Measurements from ENCODE around the gene GSC. TPM values are rescaled to one million over a fixed set of nuclear protein-coding genes. Genes with fewer than 3 reads are reported as not detected.
A peak's percentile ranks its signal among the peaks of the same experiment; 100 is the strongest.
"Not testable (repeated sequence)": the region's sequence is repeated elsewhere in the genome, so short reads cannot be mapped to it uniquely, and the experiment has no call there.

GSC gene
- polyA plus RNA-seq (ENCODE audit: insufficient read depth in 1 of 5, insufficient read length in 5 of 5, low replicate concordance in 1 of 5): not detected
- long read RNA-seq, donor 1: 0 reads
- long read RNA-seq, donor 2: 0 reads
- long read RNA-seq, donor 3: 0 reads
- long read RNA-seq, donor 4: 0 reads
- long read RNA-seq, donor 5: 0 reads
- long read RNA-seq, donor 6: 0 reads
- long read RNA-seq, donor 7: 0 reads
- long read RNA-seq, donor 8: 0 reads

- no peak for DNase-seq
Observed at GRCh38 chr14:94769391-94770250, at the start of gene GSC. GSC (minus strand) TSS chr14:94770113; CDS start chr14:94770015, 98 bp downstream.

DNA sequence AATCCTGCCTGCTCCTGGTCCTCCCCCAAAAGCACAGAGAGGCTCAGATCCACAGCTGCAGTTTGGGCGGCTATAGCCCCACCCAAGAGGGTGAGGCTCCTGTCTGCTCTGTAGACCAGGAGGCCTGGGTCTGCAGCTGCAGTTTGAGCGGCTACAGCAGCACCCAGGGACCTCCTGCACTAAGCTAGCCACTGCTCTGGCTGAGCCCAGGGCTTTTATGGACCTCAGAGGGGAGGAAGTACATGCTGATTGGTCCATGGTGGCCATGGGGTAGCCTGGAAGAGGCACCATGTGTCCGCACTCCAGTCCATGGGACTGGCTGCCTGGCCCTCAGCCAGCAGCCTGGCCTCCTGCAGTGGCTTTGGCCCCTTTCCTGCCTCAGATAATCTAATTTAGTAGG is 49.6 kb upstream of the GSC start:
- DNase-seq: no peak

- DNase-seq: no peak
Observed at GRCh38 chr14:94816113-94816512, 46.2 kb upstream of the GSC start.

GRCh38 chr14:94805680-94806288 is 35.9 kb upstream of the GSC start:
- DNase-seq: peak; percentile 8 to 11

DNA sequence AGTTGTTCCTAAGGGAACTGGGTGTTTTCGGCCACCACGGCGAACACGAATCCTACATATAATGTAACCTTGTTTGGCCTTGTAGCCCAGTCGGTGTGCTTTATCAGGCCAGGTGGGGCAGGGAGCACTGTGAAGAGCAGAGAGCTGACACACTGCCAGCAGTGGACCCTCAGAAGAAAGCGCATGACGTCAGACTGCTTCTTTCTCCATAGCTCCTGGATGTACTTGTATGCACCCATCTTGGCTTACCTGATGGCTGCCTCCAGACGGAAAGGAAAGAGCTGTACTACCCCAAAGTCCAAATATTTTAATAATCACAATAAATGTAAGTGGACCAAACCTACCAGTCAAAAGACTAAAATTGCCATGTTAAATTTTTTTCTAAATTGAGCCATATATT is 31.3 kb upstream of the GSC start:
- no peak for DNase-seq

DNA sequence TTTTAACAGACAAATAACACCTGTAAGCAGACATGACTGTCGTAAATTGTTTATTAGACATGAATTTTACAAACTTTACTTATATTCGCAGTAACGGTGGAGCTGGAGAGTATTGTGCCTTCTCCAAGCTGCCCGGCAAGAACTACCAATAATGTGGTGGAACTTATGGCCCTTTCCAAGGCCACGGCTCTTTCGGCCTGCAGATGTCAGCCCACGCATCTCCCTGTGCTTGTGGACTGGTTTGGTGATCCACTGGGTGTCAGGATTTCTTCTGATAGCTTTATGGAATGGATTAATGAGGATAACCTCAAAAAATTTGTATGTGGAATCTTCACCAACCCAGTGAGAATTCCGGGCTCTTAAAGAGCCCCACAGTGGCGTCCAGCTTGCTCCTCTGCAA is 30.9 kb upstream of the GSC start:
- not testable (repeated sequence) for DNase-seq

DNA sequence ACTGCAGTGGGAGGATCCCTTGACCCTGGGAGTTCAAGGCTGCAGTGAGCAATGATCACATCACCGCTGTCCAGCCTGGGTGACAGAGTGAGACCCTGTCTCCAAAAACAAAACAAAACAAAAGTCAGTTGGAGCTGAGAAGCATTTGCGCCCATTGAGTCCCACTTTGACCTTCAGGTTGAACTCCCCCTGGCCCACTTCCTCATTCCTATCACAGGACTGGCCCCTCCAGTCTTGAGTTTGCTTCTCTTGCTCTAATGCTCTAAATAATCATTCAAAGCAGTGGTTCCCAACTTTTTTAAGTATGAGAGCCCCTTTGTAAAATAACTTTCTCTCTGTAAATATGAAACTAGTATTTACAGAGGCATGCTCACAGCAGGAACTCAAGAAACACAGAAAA is 28.0 kb upstream of the GSC start:
- DNase-seq: no peak

DNA sequence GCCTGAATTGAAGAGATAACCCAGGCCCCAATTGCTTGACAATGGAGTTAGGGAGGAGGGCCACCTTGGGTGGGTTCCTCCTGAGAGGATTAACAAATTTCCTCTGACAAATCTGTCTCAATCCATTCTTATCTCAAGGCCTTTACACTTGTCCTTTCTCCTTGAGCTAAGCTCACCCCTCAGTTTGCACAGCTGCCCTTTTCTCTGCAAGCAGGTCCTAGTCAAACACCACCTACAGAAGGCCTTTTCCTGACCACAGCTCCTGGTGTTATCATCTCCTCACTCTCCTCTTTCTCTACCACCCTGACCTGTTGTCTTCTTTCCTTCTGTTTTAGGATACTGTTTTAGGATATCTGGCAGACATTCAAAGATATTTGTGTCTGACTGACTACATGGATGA is 26.4 kb upstream of the GSC start:
- DNase-seq: no peak

- DNase-seq: no peak
Observed at GRCh38 chr14:94795372-94795771, 25.5 kb upstream of the GSC start.

DNA sequence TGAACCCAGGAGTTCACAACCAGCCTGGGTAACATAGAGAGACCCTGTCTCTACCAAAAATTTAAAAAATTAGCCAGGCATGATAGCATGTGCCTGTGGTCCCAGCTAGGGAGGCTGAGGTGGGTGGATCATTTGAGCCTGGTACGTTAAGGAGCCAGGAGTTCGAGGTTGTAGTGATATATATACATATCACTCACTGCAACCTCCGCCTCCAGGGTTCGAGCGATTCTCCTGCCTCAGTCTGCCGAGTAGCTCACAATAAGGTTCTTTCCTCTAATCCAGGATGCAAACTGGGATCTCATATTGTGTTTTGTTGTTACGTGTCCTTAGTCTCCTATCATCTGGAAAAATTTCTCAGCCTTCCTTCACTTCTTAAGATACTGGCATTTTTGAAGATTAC is 24.0 kb upstream of the GSC start:
- DNase-seq: no peak

GRCh38 chr14:94787655-94788054 is 17.7 kb upstream of the GSC start:
- no peak for DNase-seq

GRCh38 chr14:94787092-94787491 is 17.2 kb upstream of the GSC start:
- no peak for DNase-seq

DNA sequence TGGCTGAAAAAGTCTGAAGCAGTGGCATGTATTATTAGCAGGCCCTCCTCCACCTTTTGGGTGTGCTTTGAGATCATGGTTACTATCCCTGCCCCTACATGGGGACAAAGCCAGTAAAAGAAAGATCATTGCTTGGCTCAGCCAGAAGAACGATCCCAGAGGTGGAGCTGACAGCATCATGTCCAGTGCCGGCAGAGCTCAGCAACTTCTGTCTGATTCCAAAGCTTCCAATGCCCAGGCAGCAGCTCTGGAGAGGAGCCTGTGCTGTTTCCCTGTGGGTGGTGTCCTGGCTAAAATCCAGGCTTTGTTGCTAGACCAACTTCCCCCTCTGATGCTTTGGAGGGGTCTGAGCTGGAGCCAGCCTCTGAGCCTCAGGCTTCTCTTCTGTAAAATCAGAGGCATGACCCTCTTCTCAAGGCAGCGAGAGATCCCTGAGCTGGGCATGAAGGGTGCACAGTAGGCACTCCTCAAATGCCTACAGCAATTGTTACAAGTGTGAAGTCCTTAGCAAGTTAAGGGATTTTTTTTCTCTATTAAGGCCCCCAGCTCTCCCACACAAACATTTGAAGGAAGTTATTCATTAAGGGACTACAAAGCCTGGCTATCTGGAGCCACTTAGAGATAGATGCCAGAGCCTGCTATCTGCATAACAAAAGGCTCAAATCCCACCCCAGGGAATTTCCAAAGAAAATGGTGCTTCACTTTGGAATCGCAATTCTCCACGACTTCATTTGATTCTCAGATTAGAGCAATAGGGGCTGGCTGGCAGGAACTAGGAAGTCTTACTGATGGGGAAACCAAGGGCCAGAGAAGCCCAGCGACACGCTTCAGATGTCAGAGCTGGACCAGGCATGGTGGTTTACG is 10.9 kb upstream of the GSC start:
- no peak for DNase-seq

- DNase-seq: no peak
Observed at GRCh38 chr14:94779713-94780112, 9.8 kb upstream of the GSC start.

GRCh38 chr14:94775871-94776210 is 5.9 kb upstream of the GSC start:
- DNase-seq: no peak

GRCh38 chr14:94775091-94775870 is 5.4 kb upstream of the GSC start:
- no peak for DNase-seq

DNA sequence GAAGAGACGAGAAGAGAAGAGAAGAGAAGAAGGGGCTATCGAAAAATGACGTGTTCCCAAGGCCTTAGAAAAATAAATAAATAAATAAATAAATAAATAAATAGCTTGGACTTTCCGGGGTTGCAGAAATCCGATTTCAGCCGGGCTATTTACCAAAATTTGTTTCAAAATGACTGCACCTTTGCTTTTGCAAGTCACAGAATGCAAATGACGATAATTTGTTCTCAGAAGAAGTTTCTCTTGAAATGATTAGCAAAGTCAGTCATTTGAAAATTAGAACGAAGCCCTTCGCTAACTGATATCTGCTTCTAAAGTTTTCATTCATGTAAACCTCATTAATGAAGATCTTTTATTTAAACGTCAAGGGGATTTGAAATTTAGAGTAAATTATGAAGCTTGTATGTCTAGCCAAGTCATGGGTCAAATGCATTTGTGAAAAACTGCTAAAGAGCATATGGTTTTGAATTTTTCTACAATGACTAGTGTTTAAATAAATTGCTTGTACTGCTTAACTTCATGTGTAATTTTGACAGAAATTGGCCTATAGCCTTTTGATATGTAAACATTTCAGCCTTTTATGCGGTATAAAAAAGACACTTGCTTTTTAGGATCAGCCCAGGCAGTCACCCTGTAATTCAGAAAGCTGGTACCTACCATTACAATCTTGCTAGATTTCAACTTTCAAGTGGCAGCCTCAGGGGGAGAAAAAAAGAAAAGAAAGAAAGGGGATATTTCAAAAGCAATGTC is 4.6 kb upstream of the GSC start:
- no peak for DNase-seq

- DNase-seq: no peak
Observed at GRCh38 chr14:94773655-94774343, 3.9 kb upstream of the GSC start.

DNA sequence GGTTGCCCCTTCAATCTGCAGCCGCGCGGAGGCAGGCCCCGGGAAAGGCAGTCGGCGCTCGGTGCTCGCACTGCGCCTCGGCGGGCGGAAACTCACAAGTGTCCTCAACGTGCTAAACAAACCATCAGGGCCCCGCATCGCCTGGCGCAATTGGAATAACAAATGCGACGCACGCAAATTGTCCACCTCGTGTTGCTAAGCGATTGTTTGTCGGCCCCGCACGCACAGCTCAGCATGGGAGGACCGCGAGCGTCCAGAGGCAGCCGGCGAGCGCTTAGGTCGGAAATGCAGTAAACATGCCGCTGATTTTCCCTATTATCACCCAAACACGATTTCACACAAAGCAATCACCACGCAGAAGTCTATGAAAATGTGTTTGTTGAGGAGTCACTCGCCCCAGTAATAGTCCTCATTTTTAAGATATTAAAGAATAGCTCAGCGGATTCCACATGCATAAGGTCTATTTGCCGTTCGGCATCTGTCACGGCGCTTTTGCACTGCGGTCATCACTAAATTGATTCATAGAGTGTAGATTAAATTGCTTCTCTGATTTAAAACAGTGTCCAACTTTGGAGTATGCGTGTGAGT is 3.2 kb upstream of the GSC start:
- DNase-seq: no peak

DNA sequence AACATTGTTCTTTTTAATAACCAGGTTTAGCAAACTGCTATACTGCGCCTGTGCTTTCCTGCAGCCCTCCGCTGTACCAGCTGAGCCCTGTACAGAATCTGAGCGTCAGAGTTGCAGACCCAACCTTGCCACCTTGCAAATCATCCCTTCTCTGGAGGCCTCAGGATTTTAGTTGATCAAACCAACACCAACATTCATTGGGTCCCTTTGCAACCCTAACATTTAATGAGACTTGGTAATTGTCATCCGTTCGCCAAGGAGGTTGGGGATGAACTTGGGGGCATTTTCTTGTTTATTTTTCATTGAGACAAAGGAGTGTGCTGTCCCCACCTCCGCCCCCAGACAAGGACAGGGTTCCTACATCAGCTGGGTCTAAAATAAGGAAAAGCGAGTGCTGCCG is 2.6 kb upstream of the GSC start:
- no peak for DNase-seq

Measured in right lung (tissue), 10 donors.